Medulla oblongata (tissue), 1 donor: ENCODE measurements around the gene WT1.
"Not testable (repeated sequence)": the region's sequence is repeated elsewhere in the genome, so short reads cannot be mapped to it uniquely, and the experiment has no call there.

ENCODE experiments used
- DNase-seq: peaks from one replicate; pipeline ENCODE4 v3.0.0-alpha.2; 2015; ENCODE audit errors: extremely low spot score

WT1 gene

DNA sequence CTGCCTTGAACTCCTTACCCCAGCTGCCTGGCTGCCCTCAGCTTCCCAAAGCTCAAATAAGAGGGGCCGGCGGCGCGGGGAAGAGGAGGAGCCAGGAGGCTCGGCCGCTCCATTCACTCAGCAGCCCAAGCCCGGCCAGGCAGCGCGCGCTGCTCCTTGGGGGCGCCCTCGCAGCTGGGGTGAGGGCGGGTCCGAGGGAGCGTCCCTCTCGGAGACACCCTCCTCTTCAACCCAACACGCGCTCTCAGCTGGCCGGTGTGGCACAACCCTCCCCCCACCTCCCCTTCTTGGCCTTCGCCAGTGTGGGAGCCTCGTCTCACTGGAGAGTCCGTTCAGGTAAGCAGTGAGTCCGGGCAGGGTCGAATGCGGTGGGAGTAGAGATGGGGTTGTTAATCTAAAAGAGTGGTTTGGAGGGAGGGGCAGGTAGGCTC lies at the start of gene WT1:
Gene WT1 (minus strand): TSS at position 29 of the 431 bp plus-strand sequence.
- DNase-seq: no peak

DNA sequence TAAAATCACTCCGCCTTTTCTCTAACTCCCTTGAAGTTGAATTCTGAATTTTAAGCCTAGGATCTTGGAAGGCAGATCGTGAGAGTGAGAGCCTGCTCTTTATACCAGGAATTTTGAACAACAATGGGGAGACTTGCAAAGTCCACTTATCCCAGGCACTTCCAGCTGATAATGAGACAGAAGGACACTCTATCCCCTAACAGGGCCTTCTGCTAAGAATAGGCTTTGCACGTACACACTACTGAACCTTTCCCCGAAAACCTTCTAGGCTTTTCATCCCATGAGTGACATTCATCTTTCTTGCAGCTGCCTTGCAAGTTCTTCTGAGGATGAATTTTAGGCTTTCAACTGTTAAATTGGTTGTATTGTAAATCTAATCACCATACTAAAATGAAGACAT lies 44.0 kb upstream of the WT1 start:
- no peak for DNase-seq

DNA sequence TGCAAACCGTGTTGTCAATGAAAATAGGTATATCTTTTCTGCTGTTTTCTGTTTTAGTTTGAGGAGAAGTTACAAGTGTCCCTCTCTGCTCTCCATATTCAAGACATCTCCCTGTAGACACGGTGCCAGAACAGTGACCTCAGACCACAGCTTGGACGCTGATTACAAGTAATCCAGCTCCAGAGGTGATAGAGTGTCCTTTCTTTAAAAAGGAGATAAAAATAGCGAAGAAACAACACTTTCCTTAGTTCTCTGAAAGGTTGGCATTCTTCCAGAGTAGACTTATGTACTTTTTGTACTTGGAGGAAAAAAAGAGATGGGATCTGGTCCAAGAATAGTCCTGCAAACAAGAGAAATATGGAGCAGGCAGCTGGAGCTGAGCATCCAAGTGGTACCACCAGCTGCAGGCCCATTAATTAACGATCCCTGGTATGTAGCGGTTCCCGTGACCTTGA lies 43.0 kb upstream of the WT1 start:
- DNase-seq: no peak

DNA sequence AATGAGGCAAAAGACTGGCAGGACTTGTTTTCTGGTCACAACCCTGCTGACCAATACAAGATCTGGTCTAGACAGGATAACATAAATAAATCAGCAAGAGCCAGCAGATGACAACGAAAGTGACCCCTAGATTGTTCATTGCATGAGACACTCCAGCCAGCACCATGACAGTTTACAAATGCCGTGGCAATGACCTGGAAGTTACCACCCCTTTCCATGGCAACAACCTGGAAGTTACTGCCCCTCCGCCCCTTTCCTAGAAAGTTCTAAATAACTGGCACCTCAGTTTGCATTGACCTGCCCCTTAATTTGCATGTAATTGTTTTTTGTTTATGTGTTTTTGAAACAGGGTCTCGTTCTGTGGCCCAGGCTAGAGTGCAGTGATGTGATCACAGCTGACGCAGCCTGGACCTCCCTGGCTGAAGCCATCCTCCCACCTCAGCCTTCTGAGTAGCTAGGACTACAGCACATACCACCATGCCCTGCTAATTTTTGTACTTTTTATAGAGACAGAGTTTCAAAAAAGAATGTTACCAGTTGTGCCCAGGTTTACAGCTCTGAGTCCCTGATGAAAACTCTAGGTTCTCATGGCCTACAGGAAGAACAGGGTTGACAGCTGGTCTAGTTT lies 38.1 kb upstream of the WT1 start:
- DNase-seq: no peak

DNA sequence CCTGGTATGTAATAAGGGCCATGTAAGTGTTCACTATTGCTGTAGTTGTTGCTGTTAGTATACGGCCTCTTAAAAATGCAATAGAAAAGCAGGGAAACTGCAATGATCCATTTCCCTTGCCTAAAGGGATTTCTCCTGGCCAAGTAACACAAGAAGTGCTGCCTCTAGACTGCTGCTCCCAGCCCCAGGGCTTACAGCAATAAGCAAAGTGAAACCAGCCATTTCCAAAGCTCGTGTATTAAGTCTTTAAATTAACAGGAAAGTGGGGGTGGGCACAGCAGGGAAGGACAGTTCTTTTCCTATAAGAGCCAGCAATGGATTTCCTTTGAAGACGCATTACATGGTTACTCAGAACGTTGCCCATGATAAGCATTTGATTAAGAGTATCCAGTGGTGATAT lies 36.9 kb upstream of the WT1 start:
- no peak for DNase-seq

DNA sequence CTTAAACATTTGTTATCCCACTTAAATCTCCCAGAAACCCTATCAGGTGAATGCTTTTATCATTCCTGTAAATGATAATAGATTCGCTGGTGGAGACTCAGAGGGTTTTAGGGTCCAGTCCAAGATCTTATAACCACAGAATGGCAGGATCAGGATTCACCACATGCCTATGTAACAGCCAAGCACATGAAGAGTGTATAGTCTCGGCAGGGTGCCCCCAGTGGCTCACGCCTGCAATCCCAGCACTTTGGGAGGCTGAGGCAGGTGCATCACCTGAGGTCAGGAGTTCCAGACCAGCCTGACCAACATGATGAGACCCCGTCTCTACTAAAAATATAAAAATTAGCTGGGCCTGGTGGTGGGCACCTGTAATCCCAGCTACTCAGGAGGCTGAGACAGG lies 36.2 kb upstream of the WT1 start:
- not testable (repeated sequence) for DNase-seq

DNA sequence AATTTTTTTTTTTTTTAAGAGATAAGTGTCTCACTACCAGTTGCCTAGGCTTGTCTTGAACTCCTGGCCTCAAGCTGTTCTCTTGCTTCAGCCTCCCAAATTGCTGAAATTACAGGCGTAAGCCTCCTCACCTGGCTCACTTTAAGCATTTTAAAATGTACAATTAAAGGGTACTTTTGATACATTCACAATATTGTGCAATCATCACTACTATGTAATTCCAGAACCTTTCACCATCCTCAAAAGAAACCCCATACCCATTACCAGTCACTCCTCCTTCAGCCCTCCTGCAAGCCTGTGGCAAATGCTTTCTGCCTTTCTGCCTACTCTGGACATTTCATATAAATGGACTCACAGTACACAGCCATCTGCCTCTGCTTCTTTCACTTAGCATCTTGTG lies 34.5 kb upstream of the WT1 start:
- DNase-seq: no peak

DNA sequence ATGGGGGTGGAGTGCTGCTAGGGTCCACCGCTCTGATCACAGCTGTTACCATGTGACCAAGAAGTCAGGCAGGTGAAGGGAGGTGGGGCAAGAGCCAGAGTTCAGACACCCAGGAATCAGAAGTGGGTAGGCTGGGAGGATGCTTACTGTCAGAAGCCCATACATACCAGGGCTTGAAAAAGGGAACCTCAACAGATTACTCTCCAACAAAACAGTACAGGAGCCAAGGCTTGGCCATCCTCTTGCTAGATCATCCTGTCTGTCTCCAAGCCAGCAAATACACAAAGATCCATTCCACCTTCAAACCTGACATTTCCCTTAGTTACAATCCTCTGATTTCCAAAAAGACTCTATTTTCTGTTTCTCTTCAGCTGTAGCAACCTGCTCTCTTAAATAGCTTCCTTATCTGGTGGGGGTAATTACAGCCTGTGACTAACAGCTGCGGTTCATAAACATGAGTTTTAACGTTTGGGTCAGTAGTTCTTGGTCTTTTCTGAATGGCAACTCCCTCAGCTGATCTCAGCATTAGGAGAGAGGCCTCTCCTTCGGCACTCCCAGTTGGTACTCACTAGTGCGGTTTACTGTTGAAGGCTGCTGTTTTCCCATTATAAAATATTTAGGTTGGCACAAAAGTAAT lies 31.1 kb upstream of the WT1 start:
- no peak for DNase-seq

DNA sequence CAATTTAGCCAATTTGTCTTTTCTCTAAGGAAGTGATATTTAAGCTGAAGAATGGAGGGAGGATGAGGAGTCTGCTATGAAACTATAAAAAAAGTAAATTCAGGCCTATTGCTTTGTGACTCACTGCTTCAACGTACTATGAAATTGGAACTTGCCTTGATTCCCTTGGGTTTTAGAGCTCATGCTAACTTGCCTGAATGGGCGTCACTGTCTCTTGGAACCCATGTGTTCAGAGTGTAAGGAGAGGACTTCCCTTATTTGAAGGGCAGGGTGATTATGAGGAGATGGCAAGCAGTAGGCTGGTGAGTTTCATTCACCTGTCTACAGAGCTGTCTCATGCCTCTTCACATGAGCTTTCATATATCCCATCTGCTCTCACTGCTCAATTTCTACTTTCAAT lies 28.7 kb upstream of the WT1 start:
- DNase-seq: no peak

DNA sequence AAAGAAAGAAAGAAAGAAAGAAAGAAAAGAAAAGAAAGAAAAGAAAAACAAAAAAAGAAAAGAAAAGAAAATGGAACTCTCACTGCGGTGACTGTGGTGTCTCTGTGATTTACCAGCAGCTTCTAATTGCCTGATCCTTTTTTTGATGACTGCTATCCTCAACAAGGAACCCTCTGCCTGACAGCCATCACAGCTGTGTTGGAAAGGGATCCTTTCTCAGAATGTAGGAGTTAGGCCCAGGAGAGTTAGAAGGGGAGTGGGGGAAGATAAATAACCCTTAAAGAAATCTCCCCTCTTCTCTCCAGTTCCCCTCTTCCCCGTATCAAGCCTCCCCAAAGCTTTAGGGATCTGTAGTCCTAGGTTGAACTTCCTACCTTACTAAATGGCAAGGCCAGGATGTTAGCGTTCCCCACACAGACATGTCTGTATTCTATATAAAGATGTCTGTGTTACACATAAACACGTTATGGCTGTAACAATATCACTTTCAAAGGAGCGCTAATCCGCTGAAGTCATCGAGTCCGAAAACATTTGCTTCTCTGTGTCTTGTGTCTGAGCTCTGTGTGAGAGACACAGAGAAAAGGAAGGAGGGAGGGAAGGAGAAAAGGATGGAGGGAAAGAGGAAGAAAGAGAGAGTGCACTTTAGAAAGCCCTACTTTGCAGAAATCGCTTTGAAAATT lies 26.8 kb upstream of the WT1 start:
- DNase-seq: no peak

DNA sequence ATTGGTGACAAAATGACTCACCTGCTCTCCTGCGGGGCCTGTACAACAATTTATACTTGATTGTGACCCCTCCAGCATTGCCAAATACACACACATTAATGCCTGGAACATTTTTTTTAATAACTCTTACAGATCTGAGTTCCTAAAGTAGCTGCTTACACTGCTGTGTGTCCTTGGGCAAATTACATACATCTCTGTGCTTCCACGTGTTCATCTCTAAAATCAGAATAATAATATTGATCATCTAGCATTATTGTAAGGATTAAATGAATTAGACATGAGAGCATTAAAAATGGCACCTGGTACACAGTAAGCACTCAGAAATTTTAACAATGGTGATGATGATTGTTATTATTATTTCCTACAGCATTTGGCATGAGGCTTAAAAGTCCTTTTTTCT lies 21.5 kb upstream of the WT1 start:
- DNase-seq: no peak

DNA sequence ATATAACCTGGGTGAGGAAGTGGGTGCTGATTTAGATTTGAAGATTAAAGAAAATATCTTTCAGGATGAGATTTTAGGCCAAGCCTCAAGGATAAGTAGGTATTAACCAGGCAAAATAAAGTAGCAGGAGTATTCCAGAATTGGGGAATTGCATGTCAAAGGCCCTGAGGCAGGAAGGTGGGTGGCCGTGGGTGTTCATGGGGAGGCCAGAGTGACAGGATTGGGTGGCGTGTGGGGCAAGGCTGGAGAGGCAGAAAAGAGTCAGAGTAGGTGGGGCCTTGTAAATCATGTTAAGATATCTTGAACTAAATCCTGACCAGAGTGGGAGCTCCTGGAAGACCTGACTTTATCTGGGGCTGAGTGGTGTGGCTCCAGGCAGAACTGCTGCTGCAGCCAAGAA lies 19.7 kb upstream of the WT1 start:
- DNase-seq: no peak

DNA sequence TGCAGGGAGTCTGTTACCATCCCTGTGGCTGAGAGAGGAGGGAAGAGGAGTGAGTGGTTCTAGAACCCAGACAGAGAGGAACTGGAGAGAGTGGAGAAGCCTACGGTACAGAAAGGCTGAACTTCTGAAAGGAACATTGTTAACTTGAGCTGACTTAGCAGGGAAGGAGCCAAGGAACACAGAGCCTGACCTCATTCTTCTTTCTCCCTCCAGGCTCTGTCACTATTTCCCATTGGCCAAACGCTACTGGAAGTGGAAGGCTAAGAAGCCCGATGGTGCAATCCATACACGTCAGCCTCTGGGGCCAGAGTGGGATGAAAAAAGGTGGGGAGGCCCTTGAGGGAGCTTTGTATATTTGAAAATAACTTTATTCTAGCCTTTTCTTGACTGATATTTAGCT lies 16.5 kb upstream of the WT1 start:
- DNase-seq: peak; percentile 70

DNA sequence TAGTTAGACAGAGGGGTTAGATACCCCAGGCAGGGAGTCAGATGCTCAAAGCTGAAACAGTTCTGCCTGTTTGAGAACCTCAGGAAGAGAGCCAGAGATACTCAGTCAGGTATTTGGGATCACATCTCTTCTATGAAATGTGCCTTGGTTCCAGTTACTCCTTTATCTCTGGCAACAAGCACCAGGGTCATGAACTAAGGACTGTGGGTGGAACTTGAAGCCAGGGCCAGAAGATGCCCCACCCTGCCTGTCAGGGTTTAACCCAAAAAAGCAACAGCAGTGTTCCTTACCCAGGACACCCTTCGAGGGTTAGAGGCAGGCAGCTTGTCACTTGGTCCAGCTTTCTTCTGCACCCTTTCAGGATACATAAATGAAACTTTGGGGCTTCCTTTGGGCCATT lies 15.0 kb upstream of the WT1 start:
- DNase-seq: no peak

DNA sequence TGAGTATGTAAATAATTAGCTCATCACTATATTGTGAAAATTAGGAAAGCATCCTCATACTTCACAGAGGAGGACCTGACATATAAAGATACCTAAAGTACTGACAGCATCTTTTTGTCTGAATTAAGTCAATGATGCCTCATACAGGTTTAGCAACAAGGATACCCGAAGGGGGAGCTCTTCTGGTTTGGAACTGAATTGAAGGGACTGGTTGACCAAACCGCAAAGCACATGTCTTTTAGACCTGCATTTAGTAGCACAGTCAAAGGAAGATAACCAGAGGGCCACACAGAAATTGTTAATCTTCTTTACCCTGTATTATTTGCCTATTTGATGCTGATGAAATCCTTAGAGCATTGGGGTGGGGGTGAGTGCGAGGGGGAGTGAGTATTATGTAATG lies 12.9 kb upstream of the WT1 start:
- no peak for DNase-seq

DNA sequence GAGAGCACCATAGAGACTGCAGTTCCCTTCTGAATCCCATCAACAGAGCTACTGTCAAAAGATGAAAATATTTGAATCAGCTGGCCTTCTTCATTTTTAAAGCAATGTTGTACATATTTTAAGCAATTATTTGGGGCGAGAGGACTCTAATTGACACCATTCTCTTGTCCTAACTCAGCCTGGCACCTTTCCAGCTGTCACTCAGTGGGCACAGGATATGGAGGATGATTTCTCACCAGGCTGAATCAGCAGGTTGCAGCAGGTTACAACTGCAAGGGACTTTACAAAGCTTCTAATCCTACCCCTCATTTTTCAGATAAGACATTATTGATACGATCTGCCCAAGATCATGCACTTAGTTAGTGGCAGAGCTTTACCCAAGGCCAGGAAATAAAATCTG lies 11.9 kb upstream of the WT1 start:
- DNase-seq: no peak

DNA sequence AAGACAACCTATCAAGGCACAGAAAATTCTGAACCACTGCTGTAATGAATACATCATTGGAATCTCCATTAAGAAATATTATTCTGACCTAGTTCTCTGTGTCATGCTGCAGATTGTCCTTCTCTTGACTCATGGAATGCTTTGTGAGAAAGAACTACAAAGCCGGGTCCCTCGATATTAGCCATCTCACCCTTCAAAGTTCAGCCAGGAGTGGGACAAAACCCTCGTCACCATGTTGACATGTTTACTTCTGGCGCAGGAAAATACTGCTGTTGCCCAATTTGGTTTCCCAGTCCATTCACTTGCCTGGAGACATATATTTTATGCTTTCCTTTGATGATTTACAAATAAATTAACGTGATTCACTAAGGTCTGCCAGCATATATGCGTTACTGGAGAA lies 10.9 kb upstream of the WT1 start:
- DNase-seq: no peak

DNA sequence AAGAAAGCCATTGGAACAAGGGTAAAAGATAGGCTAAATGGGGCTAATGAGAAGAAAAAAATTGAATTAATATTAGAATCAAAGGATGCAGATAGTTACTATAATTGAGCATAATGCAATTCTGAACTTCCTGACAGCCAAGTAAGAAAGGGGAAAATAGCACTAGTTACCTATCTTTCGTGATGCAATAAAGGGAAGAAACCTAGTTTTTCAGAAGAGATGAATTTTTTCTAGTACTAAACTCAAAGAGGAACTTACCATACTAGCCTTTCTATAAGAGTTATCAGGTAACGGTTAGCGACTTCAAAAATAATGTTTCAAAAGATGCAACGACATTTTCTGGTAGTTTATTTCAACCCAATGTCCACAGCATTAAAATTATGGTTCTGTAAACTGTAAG lies 8.8 kb upstream of the WT1 start:
- no peak for DNase-seq

DNA sequence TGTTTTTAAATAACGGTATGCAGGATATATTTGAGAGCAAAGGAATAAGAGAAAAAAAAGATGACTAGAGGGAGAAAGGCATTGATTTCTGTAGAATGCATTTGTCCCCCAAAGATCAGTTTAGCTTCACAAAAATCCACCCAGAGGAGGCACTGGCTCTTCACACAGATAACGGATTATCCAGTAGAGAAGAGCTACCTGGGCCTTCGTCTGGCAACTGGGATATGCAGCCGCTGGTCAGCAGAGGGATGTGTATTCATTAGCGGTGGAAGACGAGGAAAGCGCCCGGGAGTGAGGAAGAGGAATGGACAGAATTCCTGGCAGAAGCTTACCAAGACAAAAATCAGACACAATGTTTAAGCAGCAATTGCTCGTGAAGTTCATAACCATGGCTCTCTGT lies 5.6 kb upstream of the WT1 start:
- no peak for DNase-seq

DNA sequence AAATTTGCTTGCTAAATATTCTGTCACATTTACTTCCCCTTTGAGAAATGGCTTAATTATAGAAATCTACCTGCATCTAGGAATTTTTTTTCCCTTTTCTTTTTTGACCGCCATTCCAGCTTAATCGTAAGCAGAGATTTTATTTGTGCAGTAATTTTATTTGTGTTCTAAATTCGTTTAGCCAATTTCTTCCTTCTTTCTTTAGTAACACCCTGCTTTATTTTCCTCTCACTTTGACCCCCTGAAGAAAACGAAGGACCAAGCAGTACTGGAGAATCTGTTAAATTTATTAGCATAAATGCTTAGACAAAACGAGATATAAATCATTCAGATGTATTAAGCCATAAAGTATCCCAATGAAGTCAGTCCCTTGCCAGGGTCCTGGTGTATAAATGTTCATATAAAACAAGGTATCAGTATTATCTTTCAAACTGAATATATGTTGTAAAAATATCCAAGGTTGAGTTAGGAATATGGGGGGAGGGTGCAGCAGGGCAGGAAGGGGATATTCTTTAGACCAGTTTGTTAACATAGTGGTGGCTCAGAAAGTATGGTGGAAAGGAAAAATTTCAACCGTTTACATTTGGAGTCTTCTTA lies 5.1 kb upstream of the WT1 start:
- no peak for DNase-seq

DNA sequence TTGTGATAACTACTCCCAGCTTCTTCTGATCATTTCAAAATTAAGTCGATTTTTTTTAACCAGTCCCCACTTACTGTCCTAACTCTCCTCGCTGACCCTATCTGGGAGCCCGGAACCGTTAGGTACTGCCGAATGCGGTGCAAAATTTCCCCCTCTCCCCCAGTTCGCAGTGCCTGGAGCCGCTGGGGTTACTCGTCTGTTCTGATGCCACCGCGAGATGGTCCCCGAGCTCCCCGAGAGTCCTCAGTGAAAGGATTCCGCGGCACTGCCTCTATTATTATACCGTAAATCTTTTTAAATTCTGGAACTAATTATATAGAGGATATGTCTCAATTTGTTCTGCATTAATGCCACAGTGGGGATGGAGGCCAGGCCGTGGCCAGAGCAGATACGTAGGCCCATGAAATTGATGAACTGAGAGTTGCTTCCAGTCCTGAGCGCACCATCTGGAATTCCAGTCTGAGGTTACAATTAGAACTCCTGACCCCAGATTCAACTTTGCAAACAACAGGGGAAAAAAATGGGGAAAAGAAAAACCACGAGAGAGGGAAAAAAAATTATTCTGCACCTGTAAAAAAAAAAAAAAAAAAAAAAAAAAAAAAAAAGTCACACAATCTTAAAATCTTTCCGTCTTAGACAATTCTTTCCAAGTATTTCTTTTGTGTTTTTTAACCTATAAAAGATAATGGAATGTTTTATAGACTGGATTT lies 4.3 kb upstream of the WT1 start:
- DNase-seq: no peak

DNA sequence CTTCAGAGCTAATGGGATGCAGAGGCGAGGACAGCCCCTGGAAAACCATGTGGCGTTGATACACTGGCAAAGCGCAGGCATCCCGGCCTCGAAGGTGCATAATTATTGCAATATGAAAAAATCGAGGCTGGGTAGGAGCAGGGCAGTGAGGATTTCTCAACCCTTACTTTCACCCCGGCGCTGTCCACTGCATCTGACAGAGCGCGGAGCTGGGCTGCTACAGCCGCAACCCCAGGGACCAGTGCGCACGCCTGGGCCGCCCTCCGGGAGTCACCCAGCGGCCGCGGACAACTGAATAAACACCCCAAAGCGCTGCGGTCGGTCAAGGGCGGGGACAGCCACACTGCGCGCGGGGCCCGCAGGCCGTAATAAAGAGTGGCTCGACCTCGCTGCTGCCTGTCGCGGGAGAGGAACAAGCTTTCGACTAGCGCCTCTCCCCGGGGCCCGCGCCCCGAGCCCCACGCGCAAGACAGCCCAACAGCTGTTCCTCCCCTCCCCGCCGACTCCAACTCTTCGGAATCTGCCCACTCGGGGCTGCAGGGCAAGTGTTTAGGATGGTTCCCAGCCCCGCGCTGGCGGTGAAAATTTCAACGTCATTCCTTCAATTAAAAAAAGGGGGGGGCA lies 3.6 kb upstream of the WT1 start:
- DNase-seq: no peak
